ENCODE results near the gene STRIP2. TPM values are rescaled to one million over a fixed set of nuclear protein-coding genes. Genes with fewer than 3 reads are reported as not detected.

STRIP2 gene
- total RNA-seq, 6 donors from 2014 or later = 1.0 to 5.2 (median 1.7) TPM

- 92 to 97% methylated on average over 2 of the region's 2 CpGs for WGBS, 2 donors
- peaks cover 0 to 33% (median 6%) of the 10 kb centered on the region in 4 donors for H3K36me3 ChIP-seq
These were observed 41.0 kb upstream of the STRIP2 start for GRCh38 chr7:129393255-129393654.

GRCh38 chr7:129394101-129394500 lies 40.1 kb upstream of the STRIP2 start:
- Histone ChIP-seq H3K4me1 (peaks cover 0 to 4% (median 0%) of the 10 kb centered on the region in 4 donors), H3K36me3 (peaks cover 0 to 33% (median 6%) of the 10 kb centered on the region in 4 donors), H3K4me3 (no peak overlapping the region), H3K27me3 (no peaks in the 10 kb centered on the region), H3K9me3 (no peaks in the 10 kb centered on the region), H3K27ac (no peak overlapping the region)
- no peak for TF ChIP-seq POLR2AphosphoS5 (IDR thresholded peaks at IDR 0.05)
- no peak for TF ChIP-seq EP300 (IDR thresholded peaks at IDR 0.05)
- no peak for TF ChIP-seq POLR2A (IDR thresholded peaks at IDR 0.05)
- TF ChIP-seq, protein P1, sequence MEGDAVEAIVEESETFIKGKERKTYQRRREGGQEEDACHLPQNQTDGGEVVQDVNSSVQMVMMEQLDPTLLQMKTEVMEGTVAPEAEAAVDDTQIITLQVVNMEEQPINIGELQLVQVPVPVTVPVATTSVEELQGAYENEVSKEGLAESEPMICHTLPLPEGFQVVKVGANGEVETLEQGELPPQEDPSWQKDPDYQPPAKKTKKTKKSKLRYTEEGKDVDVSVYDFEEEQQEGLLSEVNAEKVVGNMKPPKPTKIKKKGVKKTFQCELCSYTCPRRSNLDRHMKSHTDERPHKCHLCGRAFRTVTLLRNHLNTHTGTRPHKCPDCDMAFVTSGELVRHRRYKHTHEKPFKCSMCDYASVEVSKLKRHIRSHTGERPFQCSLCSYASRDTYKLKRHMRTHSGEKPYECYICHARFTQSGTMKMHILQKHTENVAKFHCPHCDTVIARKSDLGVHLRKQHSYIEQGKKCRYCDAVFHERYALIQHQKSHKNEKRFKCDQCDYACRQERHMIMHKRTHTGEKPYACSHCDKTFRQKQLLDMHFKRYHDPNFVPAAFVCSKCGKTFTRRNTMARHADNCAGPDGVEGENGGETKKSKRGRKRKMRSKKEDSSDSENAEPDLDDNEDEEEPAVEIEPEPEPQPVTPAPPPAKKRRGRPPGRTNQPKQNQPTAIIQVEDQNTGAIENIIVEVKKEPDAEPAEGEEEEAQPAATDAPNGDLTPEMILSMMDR (IDR thresholded peaks at IDR 0.05) = no peak
- WGBS, 2 donors = 99 to 100% methylated on average over 4 of the region's 4 CpGs
- DNase-seq (no peak), ATAC-seq (ENCODE audit: low FRiP score in 2 of 2) (no peak)

More at GRCh38 chr7:129393255-129393654, 41.0 kb upstream of the STRIP2 start:
- TF ChIP-seq POLR2A (IDR thresholded peaks at IDR 0.05) = no peak
- TF ChIP-seq, protein P1 (IDR thresholded peaks at IDR 0.05) = no peak
- TF ChIP-seq EP300 (IDR thresholded peaks at IDR 0.05) = no peak
- no peak for TF ChIP-seq POLR2AphosphoS5 (IDR thresholded peaks at IDR 0.05)
- peaks cover 0 to 4% (median 0%) of the 10 kb centered on the region in 4 donors for H3K4me1 ChIP-seq
- no peaks in the 10 kb centered on the region for H3K27me3 ChIP-seq
- ATAC-seq (ENCODE audit: low FRiP score in 2 of 2) (no peak), DNase-seq (no peak)
- no peak overlapping the region for H3K27ac ChIP-seq
- H3K9me3 ChIP-seq = no peaks in the 10 kb centered on the region
- H3K4me3 ChIP-seq = no peak overlapping the region

DNA sequence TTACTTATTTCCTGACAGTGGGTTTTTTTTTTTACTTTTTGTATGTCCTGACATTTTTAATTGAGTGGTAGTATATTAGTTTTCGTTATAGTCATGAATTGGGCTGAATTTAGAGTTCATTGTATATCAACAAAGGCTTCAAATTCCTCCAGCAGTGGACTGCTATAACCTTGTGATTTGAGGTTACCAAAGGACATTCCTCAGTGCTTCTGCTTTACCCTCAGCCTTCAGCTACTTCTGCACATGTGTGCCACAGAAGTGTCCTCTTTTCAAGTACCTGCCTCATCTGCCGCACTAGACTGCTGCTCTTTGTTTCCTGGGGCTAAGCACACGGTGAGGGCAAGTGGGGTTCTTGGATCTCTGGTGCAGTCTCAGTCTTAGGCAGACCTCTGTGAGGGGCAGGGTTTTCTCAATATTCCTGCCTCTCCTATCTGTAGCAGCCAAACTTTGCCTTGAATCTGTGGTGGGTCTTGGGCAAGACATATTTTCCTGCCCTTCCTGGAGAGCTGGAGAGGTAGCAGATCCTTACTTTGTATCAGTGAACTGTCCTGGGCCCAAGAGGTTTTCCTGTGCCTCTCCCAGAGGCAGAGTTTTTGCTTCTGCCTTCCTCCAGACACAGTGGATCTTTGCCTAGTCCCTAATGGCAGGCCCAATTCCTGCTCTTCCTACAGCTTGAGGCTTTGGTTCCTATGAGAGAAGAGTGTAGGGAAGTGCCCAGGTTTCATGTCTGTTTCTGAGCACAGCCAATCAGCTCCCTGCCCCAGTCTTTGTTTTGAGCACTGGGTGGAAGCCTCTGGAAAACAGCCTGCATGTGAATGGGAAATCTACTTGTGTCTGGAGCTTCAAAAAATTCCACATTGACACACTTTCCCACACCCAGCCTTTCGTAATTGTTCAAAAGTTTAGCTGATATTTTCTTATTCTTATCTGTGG lies 39.0 kb upstream of the STRIP2 start:
- ATAC-seq (ENCODE audit: low FRiP score in 2 of 2) (no peak), DNase-seq (no peak)
- H3K36me3 ChIP-seq = peaks cover 0 to 24% (median 6%) of the 10 kb centered on the region in 4 donors
- no peak overlapping the region for H3K27ac ChIP-seq
- TF ChIP-seq POLR2A (IDR thresholded peaks at IDR 0.05) (no peak), EP300 (IDR thresholded peaks at IDR 0.05) (no peak), POLR2AphosphoS5 (IDR thresholded peaks at IDR 0.05) (no peak)
- TF ChIP-seq, protein P1 (IDR thresholded peaks at IDR 0.05) = no peak
- no peaks in the 10 kb centered on the region for H3K27me3 ChIP-seq
- H3K4me1 ChIP-seq = peaks cover 0 to 4% (median 0%) of the 10 kb centered on the region in 4 donors
- 86% methylated on average over 4 of the region's 4 CpGs for WGBS, 2 donors
- H3K9me3 ChIP-seq = no peaks in the 10 kb centered on the region
- no peak overlapping the region for H3K4me3 ChIP-seq

GRCh38 chr7:129401228-129401966 lies 32.8 kb upstream of the STRIP2 start:
- ATAC-seq (ENCODE audit: low FRiP score in 2 of 2) (peak in 1 of 2 donors; percentile 35), DNase-seq (no peak)
- no peak overlapping the region for H3K27ac ChIP-seq
- H3K9me3 ChIP-seq = no peaks in the 10 kb centered on the region
- no peaks in the 10 kb centered on the region for H3K4me1 ChIP-seq
- no peak overlapping the region for H3K4me3 ChIP-seq
- no peaks in the 10 kb centered on the region for H3K27me3 ChIP-seq
- no peak for TF ChIP-seq POLR2A (IDR thresholded peaks at IDR 0.05)
- TF ChIP-seq EP300 (IDR thresholded peaks at IDR 0.05) = no peak
- no peak for TF ChIP-seq POLR2AphosphoS5 (IDR thresholded peaks at IDR 0.05)
- TF ChIP-seq, protein P1 (IDR thresholded peaks at IDR 0.05) = no peak
- WGBS, 2 donors = 60 to 100% methylated on average over 1 of the region's 1 CpG
- H3K36me3 ChIP-seq = peaks cover 0 to 51% (median 8%) of the 10 kb centered on the region in 4 donors
